GM18870 (cell line): ENCODE results near the gene KCNE4.

Experiments used
- ATAC-seq: cut with Tn5 transposase; IDR thresholded peaks from one replicate; pipeline ENCODE4 v1.9.1; 2021; ENCODE audit warnings: moderate library complexity; ENCODE audit not compliant: unreplicated experiment

Gene KCNE4

DNA sequence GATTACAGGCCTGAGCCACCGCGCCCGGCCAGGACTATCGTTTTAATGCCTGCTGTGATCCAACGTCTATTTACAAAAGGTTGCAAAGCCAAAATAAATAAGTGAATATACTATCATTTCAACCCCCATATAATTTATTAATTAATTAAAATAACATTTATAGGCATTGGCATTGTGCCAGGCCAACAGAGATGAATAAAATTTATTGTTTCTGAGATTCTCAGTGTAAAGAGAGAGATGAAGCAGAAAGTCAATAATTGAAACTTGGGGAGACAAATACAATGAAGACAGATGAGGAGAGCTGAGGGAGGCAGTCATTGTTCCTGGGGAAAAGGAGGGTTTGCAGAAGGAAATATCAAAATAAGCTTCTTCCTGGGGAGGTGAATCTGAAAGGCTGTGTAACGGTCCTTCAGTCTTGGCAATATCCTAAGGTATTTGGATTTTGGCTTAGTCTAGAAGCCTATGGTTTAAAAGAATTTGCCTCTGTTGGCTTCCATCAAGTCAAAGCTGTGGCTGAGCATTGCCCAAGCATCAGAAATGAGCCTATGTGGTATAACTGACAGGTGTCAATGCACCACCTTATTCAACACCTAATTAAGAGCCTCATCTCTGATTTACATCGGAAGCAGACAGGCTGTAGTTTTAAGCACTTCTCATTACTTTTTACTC lies 31.5 kb downstream of the KCNE4 start:
- no peak for ATAC-seq

GRCh38 chr2:223084873-223085272 lies 32.9 kb downstream of the KCNE4 start:
- no peak for ATAC-seq

DNA sequence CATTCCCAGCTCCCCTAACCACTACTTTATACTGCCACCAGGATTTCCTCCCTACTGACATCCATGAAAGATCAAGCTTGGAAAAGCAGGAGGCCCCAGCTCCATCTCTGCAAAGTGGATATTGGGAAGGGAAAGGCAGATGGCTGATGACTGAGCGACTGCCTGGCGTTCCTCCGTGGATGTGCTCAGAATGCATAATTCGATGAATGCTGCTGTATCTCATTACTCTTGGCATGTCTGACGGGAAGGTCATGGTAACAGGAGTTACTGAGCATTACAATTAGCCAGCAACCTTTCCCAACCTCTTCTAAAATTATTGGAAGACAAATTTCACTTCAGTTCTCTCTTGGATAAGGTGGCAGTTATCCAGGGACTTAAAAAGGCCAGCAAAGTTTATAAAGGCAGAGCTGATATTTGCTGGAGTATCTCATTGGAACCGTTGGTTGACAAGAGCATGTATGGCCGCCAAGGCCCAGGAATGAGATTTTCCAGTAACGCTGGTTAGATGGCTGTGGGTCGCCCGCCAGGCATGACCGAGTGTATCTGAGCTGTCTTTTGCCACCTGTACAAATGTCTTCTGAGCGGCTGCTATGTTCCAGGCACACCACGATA lies 34.5 kb downstream of the KCNE4 start:
- ATAC-seq = no peak

DNA sequence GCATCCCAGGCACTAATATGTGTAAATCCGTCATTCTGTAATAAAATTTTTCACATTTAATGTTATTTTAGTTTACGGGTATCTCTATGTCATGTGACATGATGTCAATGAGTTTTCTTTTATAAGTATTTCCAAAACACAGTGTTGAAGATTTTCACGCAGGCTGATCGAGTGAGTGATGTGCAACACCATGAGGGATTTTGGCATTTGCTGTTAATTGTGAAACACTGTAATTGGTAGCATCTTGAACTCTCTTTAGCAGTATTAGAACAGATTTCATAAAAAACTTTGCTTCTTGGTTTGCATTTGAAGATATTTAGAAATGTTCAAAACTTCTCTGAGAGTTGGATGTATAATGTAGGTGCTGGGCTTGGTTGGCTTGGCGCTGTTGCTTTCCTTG lies 35.5 kb downstream of the KCNE4 start:
- ATAC-seq = no peak

DNA sequence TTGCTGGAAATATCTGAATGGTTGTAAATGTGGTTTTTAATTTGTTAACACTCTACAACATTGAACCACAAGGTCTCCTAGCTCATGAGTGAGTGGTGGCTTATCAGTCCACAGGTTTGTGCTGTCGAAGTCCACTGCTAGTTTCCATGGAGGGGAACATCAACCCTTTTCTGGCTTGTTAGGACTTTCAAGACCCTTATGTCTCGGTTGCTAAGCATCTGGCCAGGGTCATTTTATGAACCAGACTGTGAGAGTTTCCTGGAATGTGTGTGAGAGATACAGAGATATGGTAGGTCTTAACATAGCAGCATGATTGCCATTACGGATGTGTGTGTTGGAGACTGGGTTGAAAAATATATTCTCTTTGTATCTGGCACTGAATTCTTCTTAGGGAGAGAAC lies 36.9 kb downstream of the KCNE4 start:
- ATAC-seq = no peak

DNA sequence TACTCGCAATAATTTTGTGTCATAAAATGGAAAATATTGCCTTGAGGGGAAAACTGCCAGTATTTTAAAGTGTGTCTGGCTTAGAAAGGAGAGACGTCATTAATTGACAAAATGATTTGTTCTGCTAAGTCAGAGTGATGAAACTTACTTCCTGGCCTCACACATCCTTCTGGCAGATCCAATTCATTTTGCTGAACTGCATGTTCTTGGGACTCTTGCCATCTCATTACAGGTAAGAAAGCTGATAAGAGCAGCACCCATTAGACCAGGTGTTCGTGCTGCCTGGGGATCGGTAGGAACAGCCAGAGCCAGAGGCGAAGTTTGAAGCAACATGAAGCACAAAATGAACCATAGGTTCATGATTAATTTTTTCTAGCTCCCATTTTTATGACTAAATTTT lies 38.0 kb downstream of the KCNE4 start:
- no peak for ATAC-seq

DNA sequence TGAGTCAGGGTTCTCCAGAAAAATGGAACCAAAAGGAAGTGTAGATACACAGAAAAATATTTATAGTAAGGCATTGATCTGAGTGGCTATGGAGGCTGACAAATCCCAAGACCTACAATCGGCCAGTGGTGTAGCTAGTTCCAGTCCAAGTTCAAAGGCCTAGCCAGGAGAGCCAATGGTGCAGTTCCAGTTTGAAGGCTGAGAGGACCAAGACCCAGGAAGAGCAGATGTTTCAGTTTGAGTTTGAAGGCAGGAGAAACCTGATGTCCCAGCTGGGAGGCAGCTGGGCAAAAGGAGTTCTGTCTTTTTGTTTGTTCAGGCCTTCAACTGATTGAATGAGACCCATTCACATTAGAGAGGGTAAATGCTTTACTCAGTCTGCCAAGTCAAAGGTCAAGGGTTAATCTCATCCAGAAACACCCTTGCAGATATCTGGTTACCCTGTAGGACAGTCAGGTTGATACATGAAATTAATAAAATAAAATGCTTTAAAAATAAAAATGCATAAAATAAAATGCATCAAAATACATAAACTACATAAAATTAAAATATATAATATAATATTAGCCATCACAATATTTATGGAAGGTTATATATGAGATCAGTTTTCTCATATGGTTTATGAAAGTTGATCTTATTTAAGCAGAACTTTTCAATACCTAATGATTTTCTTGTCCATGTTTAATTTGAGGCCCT lies 38.7 kb downstream of the KCNE4 start:
- ATAC-seq = no peak

DNA sequence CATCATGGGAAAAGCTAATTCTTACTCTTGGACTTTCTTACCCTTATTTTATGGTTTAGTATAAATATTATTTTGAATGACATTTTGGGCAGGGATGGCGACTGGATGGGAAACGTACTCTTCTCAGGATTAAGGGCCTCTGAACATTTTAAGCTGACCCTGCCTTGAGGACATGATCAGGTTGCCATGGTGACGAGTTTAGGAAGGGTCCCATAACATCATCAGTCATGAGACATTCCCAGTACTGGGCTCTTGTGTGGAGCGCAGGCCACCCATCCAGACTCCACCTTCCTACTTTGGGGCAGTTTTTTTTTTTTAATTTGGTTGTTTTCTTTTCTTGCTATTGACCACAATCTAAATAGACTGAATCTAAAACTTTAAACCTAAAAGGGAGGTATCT lies 40.7 kb downstream of the KCNE4 start:
- ATAC-seq = no peak

GRCh38 chr2:223093436-223094241 lies 41.6 kb downstream of the KCNE4 start:
- ATAC-seq = no peak

- ATAC-seq = no peak
These were observed 43.2 kb downstream of the KCNE4 start for GRCh38 chr2:223095207-223095606.

DNA sequence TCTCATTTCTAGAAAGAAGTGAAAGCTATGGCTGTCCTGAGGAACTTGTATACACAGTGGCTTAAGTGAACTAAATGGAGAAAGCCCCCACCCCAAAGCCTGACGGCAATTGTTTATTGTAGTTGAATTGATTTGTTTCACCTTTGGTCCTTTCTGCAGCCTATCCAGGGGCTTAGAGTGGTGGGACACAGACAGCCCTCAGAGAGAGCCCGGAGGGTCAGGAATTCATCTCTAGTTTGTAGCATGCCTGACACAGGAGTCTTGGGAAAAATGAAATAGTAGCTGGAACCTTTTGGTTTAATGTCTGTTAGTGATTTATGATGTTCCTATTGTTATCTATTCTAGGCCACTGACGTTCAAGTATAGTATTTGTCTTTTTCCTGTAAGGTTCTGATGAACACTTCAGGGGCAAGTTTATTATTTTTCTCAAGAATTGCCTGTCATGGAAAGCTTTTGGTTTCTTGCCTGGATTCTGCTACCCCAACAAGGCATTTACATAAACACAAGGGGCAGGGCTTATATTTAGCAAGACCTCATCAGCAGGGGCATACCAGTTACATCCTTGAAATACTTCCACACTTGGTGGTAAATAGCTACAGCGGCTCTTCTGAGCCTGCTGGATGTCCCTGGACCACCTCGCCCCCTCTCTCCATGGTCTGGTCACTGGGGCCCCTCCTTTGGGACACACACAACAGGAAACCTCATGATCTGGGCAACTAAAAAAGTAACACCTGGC lies 44.4 kb downstream of the KCNE4 start:
- no peak for ATAC-seq

- no peak for ATAC-seq
These were observed 45.9 kb downstream of the KCNE4 start for GRCh38 chr2:223097888-223098383.

DNA sequence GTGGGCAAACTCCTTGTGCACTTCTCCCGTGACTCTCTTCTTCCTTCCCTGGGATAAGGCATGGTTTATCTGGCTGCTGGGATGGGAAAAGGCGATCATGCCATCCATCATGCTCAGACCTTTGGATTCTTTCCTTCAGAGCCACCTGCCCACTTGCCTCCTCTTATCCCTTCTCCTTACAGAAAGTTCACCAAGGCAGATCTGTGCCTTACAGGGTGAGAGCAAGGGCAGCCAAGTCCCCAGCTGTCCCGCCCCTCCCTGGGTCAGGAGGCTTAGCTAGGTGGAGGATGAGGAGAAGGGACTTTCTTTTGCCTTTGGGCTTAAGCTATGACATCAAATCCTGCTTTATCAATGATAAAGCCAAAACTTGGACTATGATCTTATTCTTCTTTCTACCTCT lies 47.6 kb downstream of the KCNE4 start:
- no peak for ATAC-seq

DNA sequence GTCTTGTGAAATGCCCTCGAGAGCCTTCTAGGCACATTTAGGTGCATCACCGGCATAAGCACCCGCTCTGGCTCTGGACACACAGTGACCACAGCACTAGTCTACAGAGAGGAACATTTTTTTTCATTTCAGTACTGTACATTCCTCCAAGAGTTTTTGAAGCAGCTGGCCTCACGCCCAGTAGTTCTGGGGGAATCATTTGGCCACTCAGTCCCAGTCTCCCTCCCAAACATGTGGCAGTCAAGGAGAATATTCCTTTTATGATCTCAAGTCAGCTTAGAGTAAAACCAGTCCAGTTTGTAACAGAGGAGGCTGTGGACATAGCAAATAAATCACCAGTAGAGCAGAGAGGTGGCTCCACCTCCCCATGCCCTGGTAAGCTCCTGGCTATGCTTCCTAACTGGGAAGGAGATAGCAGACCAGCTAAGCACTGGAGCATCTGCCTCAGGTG lies 48.1 kb downstream of the KCNE4 start:
- no peak for ATAC-seq

DNA sequence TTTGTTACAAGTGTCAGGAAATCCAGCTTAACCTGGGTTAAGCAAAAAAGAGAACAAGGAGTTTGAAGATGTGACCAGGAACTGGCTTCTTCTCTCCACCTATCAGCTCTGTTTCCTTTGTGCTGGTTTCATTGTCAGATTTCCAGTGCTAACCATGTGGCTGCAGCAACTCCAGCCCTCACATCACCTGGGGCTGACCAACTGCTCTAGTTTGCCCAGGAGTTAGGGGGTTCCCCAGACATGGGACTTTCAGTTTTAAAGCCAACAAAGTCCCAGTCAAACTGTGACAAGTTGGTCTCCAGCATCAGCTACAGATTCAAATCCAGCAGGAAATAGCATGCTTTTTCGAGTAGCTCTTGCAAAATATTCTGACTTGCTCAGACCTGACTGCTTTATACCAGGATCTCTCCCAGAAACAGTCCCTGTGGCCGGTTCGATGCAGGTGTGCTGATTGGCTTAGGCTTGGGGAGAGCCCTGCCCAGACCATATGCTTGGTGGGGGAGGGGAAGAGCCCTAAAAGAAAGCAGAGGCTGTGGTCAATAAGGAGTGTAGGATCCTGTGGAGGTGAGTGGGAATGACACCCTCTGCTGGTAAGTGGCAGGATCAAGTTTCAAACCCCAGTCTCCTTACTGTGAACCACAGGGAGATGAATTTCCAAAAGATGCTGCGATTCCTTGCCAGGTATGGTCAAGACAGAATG lies 49.5 kb downstream of the KCNE4 start:
- peak; percentile 81 for ATAC-seq

DNA sequence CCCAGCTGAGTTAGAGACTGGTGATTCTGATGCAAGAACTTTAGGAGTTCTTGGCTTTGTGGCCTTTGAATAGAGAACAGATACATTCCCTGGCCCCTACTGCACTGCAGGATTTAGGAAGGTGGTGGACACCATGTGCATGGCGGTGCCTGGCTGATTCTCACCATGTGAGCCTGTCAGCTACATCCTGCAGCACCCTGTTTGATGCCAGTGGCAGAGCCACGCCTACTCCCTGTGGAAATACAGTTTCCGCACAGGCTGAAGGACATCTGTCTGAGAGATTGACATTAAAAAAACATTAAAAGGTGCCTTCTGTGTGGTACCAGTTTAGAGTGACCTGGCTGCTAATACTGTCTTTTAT lies 50.0 kb downstream of the KCNE4 start:
- no peak for ATAC-seq

- no peak for ATAC-seq
These were observed 50.5 kb downstream of the KCNE4 start for GRCh38 chr2:223102450-223102849.

GRCh38 chr2:223104336-223105132 lies 52.5 kb downstream of the KCNE4 start:
- ATAC-seq = no peak
